NCI-H82 treated with DMSO at 0.1 percent for 48 hours (cell line): ENCODE measurements around the gene MSRB1.
A peak's percentile ranks its signal among the peaks of the same experiment; 100 is the strongest.

ENCODE experiments used
- DNase-seq: peaks from one replicate; lab custom pipeline; 2025; ENCODE audit not compliant: unreplicated experiment; lab: John Stamatoyannopoulos, UW

The MSRB1 gene

GRCh38 chr16:1918351-1919326 lies 24.4 kb downstream of the MSRB1 start, which contains the start of gene HS3ST6:
Gene HS3ST6, minus strand, starts transcription at chr16:1918415. Its CDS starts 92 bp downstream, at chr16:1918323.
- no peak for DNase-seq

GRCh38 chr16:1917665-1918350 lies 25.2 kb downstream of the MSRB1 start:
- no peak for DNase-seq

- no peak for DNase-seq
Measured at GRCh38 chr16:1917056-1917664, 25.8 kb downstream of the MSRB1 start.

GRCh38 chr16:1916640-1916990 lies 26.4 kb downstream of the MSRB1 start:
- no peak for DNase-seq

- DNase-seq = no peak
Measured at GRCh38 chr16:1915732-1916639, 27.0 kb downstream of the MSRB1 start.

- no peak for DNase-seq
Measured at GRCh38 chr16:1914988-1915387, 28.0 kb downstream of the MSRB1 start.

- no peak for DNase-seq
Measured at GRCh38 chr16:1914084-1914608, 28.9 kb downstream of the MSRB1 start.

- no peak for DNase-seq
Measured at GRCh38 chr16:1913327-1914083, 29.5 kb downstream of the MSRB1 start.

- DNase-seq = no peak
Measured at GRCh38 chr16:1912215-1912543, 30.8 kb downstream of the MSRB1 start.

GRCh38 chr16:1911467-1912214 lies 31.4 kb downstream of the MSRB1 start:
- DNase-seq = no peak

- peak; percentile 93 for DNase-seq
Measured at GRCh38 chr16:1909561-1910231, 33.3 kb downstream of the MSRB1 start.

- no peak for DNase-seq
Measured at GRCh38 chr16:1908983-1909382, 34.0 kb downstream of the MSRB1 start.

- DNase-seq = no peak
Measured at GRCh38 chr16:1908184-1908583, 34.8 kb downstream of the MSRB1 start.

GRCh38 chr16:1907226-1907860 lies 35.7 kb downstream of the MSRB1 start:
- DNase-seq = no peak

GRCh38 chr16:1906846-1907165 lies 36.2 kb downstream of the MSRB1 start:
- DNase-seq = no peak

- no peak for DNase-seq
Measured at GRCh38 chr16:1906055-1906845, 36.7 kb downstream of the MSRB1 start.
